Subcutaneous abdominal adipose tissue (tissue), 5 donors: ENCODE results near the gene TAOK1.
"Not testable (repeated sequence)": the region's sequence is repeated elsewhere in the genome, so short reads cannot be mapped to it uniquely, and the experiment has no call there.

ENCODE experiments used
- H3K27ac ChIP-seq: one replicate; pipeline ENCODE4 v1.7.0; 2013; ENCODE audit warnings: low read depth, mild to moderate bottlenecking, inconsistent platforms, low read length, moderate library complexity
- H3K27me3 ChIP-seq, 5 donors: one replicate each; pipeline ENCODE4 v1.7.0; 2013; ENCODE audit warnings: low read length in 5 of 5, inconsistent platforms in 1 of 5; ENCODE audit not compliant: control insufficient read depth in 5 of 5, insufficient read depth in 4 of 5
- H3K36me3 ChIP-seq, 5 donors: one replicate each; pipeline ENCODE4 v1.7.0; 2013; ENCODE audit warnings: low read length in 5 of 5; ENCODE audit not compliant: control insufficient read depth in 5 of 5, insufficient read depth in 5 of 5
- H3K4me1 ChIP-seq, 5 donors: one replicate each; pipeline ENCODE4 v1.7.0; 2013; ENCODE audit warnings: low read length in 5 of 5, mild to moderate bottlenecking in 3 of 5, moderate library complexity in 1 of 5; ENCODE audit not compliant: control insufficient read depth in 5 of 5, insufficient read depth in 5 of 5
- H3K4me3 ChIP-seq, 5 donors: one replicate each; pipeline ENCODE4 v1.7.0; 2013; ENCODE audit warnings: low read length in 5 of 5, low read depth in 1 of 5
- H3K9ac ChIP-seq, 5 donors: one replicate each; pipeline ENCODE4 v1.7.0; 2013; ENCODE audit warnings: low read length in 5 of 5, mild to moderate bottlenecking in 4 of 5, moderate library complexity in 3 of 5
- H3K9me3 ChIP-seq, 5 donors: one replicate each; pipeline ENCODE4 v1.7.0; 2013; ENCODE audit warnings: low read length in 5 of 5; ENCODE audit not compliant: control insufficient read depth in 5 of 5
- donor health status: healthy.
- donor health status: healthy.
- donor health status: healthy.
- donor health status: healthy.
- donor health status: healthy.

The TAOK1 gene

GRCh38 chr17:29461483-29462206, 71.5 kb downstream of the TAOK1 start:
- peaks cover 0 to 28% (median 8%) of the 10 kb centered on the region in 5 donors for H3K4me1 ChIP-seq
- H3K36me3 ChIP-seq = peaks cover 0 to 9% (median 2%) of the 10 kb centered on the region in 5 donors
- no peak overlapping the region for H3K4me3 ChIP-seq
- H3K27ac ChIP-seq = no peak overlapping the region
- no peaks in the 10 kb centered on the region for H3K9me3 ChIP-seq
- H3K27me3 ChIP-seq = no peaks in the 10 kb centered on the region
- H3K9ac ChIP-seq = no peak overlapping the region

- Histone ChIP-seq H3K4me3 (no peak overlapping the region), H3K27me3 (no peaks in the 10 kb centered on the region), H3K9me3 (no peaks in the 10 kb centered on the region), H3K4me1 (peaks cover 0 to 21% (median 0%) of the 10 kb centered on the region in 5 donors), H3K9ac (no peak overlapping the region), H3K27ac (peak overlapping the region; percentile 59), H3K36me3 (peaks cover 0 to 23% (median 2%) of the 10 kb centered on the region in 5 donors)
Measured at GRCh38 chr17:29469276-29469675, 79.1 kb downstream of the TAOK1 start.

- not testable (repeated sequence) for H3K9me3 ChIP-seq, H3K9ac ChIP-seq, H3K4me3 ChIP-seq, H3K27ac ChIP-seq, H3K27me3 ChIP-seq
- Histone ChIP-seq H3K36me3 (peaks cover 0 to 22% (median 3%) of the 10 kb centered on the region in 5 donors), H3K4me1 (peaks cover 0 to 13% (median 0%) of the 10 kb centered on the region in 5 donors)
Measured at GRCh38 chr17:29473437-29473836, 83.3 kb downstream of the TAOK1 start.

- Histone ChIP-seq H3K4me3 (no peak overlapping the region), H3K27me3 (no peaks in the 10 kb centered on the region), H3K4me1 (peaks cover 0 to 8% (median 0%) of the 10 kb centered on the region in 5 donors), H3K27ac (no peak overlapping the region), H3K9ac (no peak overlapping the region), H3K9me3 (no peaks in the 10 kb centered on the region), H3K36me3 (peaks cover 0 to 27% (median 7%) of the 10 kb centered on the region in 5 donors)
Measured at GRCh38 chr17:29474297-29474696, 84.1 kb downstream of the TAOK1 start.

- Histone ChIP-seq H3K9ac (no peak overlapping the region), H3K4me3 (no peak overlapping the region), H3K36me3 (peaks cover 3 to 33% (median 9%) of the 10 kb centered on the region in 5 donors), H3K9me3 (no peaks in the 10 kb centered on the region), H3K4me1 (no peaks in the 10 kb centered on the region), H3K27ac (no peak overlapping the region), H3K27me3 (no peaks in the 10 kb centered on the region)
Measured at GRCh38 chr17:29475891-29476290, 85.7 kb downstream of the TAOK1 start.

GRCh38 chr17:29480249-29480928, 90.2 kb downstream of the TAOK1 start:
- H3K9ac ChIP-seq, H3K27ac ChIP-seq, H3K4me3 ChIP-seq, H3K27me3 ChIP-seq, H3K9me3 ChIP-seq: not testable (repeated sequence)
- peaks cover 0 to 14% (median 7%) of the 10 kb centered on the region in 5 donors for H3K4me1 ChIP-seq
- H3K36me3 ChIP-seq = peaks cover 4 to 41% (median 12%) of the 10 kb centered on the region in 5 donors

- Histone ChIP-seq H3K9me3 (no peaks in the 10 kb centered on the region), H3K27me3 (no peaks in the 10 kb centered on the region), H3K4me1 (peaks cover 0 to 14% (median 7%) of the 10 kb centered on the region in 5 donors), H3K4me3 (no peak overlapping the region), H3K27ac (no peak overlapping the region), H3K36me3 (peaks cover 4 to 49% (median 11%) of the 10 kb centered on the region in 5 donors), H3K9ac (no peak overlapping the region)
Measured at GRCh38 chr17:29483503-29483902, 93.3 kb downstream of the TAOK1 start.

- no peak overlapping the region for H3K27ac ChIP-seq
- no peak overlapping the region for H3K4me3 ChIP-seq
- H3K4me1 ChIP-seq = no peaks in the 10 kb centered on the region
- no peaks in the 10 kb centered on the region for H3K9me3 ChIP-seq
- no peak overlapping the region for H3K9ac ChIP-seq
- H3K36me3 ChIP-seq = peaks cover 20 to 69% (median 39%) of the 10 kb centered on the region in 5 donors
- H3K27me3 ChIP-seq = no peaks in the 10 kb centered on the region
Measured at GRCh38 chr17:29495011-29495410, 104.8 kb downstream of the TAOK1 start.

GRCh38 chr17:29504711-29505110, 114.5 kb downstream of the TAOK1 start:
- no peak overlapping the region for H3K9ac ChIP-seq
- no peak overlapping the region for H3K27ac ChIP-seq
- no peak overlapping the region for H3K4me3 ChIP-seq
- H3K4me1 ChIP-seq = peaks cover 0 to 9% (median 0%) of the 10 kb centered on the region in 5 donors
- H3K36me3 ChIP-seq = peaks cover 39 to 60% (median 45%) of the 10 kb centered on the region in 5 donors
- H3K27me3 ChIP-seq = no peaks in the 10 kb centered on the region
- H3K9me3 ChIP-seq = no peaks in the 10 kb centered on the region

GRCh38 chr17:29505836-29506235, 115.7 kb downstream of the TAOK1 start:
- no peak overlapping the region for H3K27ac ChIP-seq
- no peaks in the 10 kb centered on the region for H3K27me3 ChIP-seq
- H3K4me1 ChIP-seq = peaks cover 0 to 9% (median 0%) of the 10 kb centered on the region in 5 donors
- H3K36me3 ChIP-seq = peaks cover 35 to 60% (median 44%) of the 10 kb centered on the region in 5 donors
- no peaks in the 10 kb centered on the region for H3K9me3 ChIP-seq
- H3K4me3 ChIP-seq = no peak overlapping the region
- no peak overlapping the region for H3K9ac ChIP-seq
